Measurements from ENCODE around the gene ARHGEF28.

GRCh38 chr5:73764996-73765395 is 139.0 kb downstream of the ARHGEF28 start:
- TF ChIP-seq POLR2A (IDR thresholded peaks at IDR 0.05; ENCODE audit: borderline replicate concordance, extremely low read depth, insufficient read depth, insufficient read length): no peak
- TF ChIP-seq CTCF (IDR thresholded peaks at IDR 0.05 in 2 of 3, conservative IDR thresholded peaks at IDR 0.05 in 1 of 3; ENCODE audit: borderline replicate concordance in 1 of 3, insufficient read depth in 1 of 3, low read depth in 2 of 3, low read length in 2 of 3): no peak
- no peak for TF ChIP-seq EZH2phosphoT487 (IDR thresholded peaks at IDR 0.05; ENCODE audit: borderline replicate concordance)
- no peak for TF ChIP-seq ZNF274 (IDR thresholded peaks at IDR 0.05; ENCODE audit: low read depth, low read length)
- TF ChIP-seq REST (IDR thresholded peaks at IDR 0.05; ENCODE audit: low read depth): no peak
- no peak for TF ChIP-seq EZH2 (IDR thresholded peaks at IDR 0.05)
- no peak for TF ChIP-seq ZBTB33 (IDR thresholded peaks at IDR 0.05; ENCODE audit: extremely low read depth, insufficient replicate concordance, low read length)
- TF ChIP-seq TCF7L2 (IDR thresholded peaks at IDR 0.05; ENCODE audit: borderline replicate concordance, extremely low read depth, insufficient read depth, insufficient read length): no peak
